ENCODE measurements around the gene POU6F2. TPM values are rescaled to one million over a fixed set of nuclear protein-coding genes. Genes with fewer than 3 reads are reported as not detected.

Gene POU6F2
- total RNA-seq, 1 donor from 2014 or later: not detected

DNA sequence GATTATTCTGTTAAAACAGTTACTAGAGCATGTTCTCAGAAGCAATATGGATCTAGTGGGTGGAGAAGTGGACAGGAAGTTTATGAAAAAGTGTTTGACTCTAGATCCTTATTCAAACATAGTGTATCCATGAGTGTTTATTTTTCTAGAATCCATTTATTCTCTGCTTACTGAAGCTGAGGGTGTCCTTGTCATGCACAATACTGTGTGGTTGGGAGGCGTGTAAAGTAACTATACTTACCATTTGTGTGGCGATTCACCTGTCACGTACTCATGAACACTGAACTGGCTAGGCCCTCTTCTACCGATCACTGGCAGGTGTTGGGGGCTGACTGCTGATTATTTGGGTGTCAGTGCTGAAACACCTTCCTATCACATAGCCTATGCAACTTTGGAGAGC is 74.0 kb downstream of the POU6F2 start:
- DNase-seq (ENCODE audit: low read depth) (no peak), FAIRE-seq (no peak)
- no peaks in the 10 kb centered on the region for H3K36me3 ChIP-seq (ENCODE audit: control insufficient read depth, insufficient read depth, low read length)
- TF ChIP-seq, protein P1, sequence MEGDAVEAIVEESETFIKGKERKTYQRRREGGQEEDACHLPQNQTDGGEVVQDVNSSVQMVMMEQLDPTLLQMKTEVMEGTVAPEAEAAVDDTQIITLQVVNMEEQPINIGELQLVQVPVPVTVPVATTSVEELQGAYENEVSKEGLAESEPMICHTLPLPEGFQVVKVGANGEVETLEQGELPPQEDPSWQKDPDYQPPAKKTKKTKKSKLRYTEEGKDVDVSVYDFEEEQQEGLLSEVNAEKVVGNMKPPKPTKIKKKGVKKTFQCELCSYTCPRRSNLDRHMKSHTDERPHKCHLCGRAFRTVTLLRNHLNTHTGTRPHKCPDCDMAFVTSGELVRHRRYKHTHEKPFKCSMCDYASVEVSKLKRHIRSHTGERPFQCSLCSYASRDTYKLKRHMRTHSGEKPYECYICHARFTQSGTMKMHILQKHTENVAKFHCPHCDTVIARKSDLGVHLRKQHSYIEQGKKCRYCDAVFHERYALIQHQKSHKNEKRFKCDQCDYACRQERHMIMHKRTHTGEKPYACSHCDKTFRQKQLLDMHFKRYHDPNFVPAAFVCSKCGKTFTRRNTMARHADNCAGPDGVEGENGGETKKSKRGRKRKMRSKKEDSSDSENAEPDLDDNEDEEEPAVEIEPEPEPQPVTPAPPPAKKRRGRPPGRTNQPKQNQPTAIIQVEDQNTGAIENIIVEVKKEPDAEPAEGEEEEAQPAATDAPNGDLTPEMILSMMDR (IDR thresholded peaks at IDR 0.05; ENCODE audit: insufficient read depth, low read length, severe bottlenecking): no peak
- H3K4me3 ChIP-seq (ENCODE audit: low read depth, low read length): no peak overlapping the region
- no peaks in the 10 kb centered on the region for H3K27me3 ChIP-seq (ENCODE audit: control insufficient read depth, insufficient read depth, low read length)

DNA sequence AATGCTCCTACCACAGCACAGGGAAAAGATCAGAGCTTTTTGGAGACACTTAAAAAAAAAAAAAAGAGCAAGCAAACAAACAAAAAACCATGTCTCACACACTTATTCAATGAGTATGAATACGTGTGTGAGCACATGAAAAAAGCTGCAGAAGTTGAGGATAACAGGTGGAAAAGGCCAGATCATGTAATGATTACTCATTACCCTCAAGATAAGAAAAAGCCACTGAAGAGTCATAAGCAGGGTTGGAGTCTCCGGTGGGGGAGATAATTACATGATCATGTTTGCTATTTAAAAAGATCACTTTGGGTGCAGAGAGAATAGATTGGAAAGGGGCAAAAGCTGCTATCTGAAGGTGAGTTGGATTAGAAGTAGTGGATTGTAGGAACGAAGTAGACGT is 77.0 kb downstream of the POU6F2 start:
- no peak for FAIRE-seq
- H3K36me3 ChIP-seq (ENCODE audit: control insufficient read depth, insufficient read depth, low read length): no peaks in the 10 kb centered on the region

DNA sequence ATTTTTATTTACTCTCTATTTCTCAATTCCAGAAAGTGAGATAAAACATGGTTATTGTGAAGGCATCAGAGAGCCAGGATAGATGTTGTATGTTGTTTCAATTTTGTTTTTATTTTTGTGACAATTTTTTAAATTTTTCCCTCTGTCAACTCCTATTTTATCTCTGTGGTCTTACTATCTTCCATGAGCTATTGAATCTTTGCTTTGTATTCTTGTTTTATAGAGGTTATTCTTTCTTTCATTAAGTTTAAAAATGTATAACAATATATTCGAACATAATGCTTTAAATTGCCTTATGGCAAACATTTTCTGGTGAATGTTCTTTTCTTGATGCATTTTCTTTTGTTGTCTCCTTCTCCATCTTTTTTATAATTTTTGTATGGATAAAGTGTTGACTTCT is 78.4 kb downstream of the POU6F2 start:
- no peak for FAIRE-seq
- Histone ChIP-seq H3K27me3 (ENCODE audit: control insufficient read depth, insufficient read depth, low read length) (no peaks in the 10 kb centered on the region), H3K36me3 (ENCODE audit: control insufficient read depth, insufficient read depth, low read length) (no peaks in the 10 kb centered on the region), H3K4me3 (ENCODE audit: low read depth, low read length) (no peak overlapping the region)
- TF ChIP-seq, protein P1 (IDR thresholded peaks at IDR 0.05; ENCODE audit: insufficient read depth, low read length, severe bottlenecking): no peak
- no peak for DNase-seq (ENCODE audit: low read depth)

More for the DNA sequence above, 77.0 kb downstream of the POU6F2 start:
- TF ChIP-seq, protein P1 (IDR thresholded peaks at IDR 0.05; ENCODE audit: insufficient read depth, low read length, severe bottlenecking): no peak
- DNase-seq (ENCODE audit: low read depth): peak; percentile 22
- no peaks in the 10 kb centered on the region for H3K27me3 ChIP-seq (ENCODE audit: control insufficient read depth, insufficient read depth, low read length)
- no peak overlapping the region for H3K4me3 ChIP-seq (ENCODE audit: low read depth, low read length)

DNA sequence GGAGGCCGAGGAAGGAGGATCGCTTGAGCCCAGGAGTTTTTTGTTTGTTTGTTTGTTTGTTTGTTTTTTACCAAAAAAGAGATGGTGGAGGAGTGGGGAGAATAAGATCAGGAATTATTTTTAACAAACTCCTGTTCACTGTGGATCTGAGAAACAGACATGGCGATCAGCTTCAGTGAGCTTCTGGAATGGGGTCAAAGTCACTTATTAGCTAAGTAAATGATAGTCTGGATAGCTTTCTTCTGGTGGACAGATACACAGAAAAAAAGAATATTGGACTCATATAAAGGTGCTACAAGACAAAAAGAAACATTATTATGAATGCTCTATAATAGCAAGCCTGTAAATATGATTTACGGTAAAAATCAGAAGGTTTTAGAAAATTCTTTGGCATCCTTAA is 85.1 kb downstream of the POU6F2 start:
- Histone ChIP-seq H3K36me3 (ENCODE audit: control insufficient read depth, insufficient read depth, low read length) (no peaks in the 10 kb centered on the region), H3K27me3 (ENCODE audit: control insufficient read depth, insufficient read depth, low read length) (no peaks in the 10 kb centered on the region), H3K4me3 (ENCODE audit: low read depth, low read length) (no peak overlapping the region)
- TF ChIP-seq, protein P1 (IDR thresholded peaks at IDR 0.05; ENCODE audit: insufficient read depth, low read length, severe bottlenecking): no peak
- DNase-seq (ENCODE audit: low read depth) (no peak), FAIRE-seq (no peak)

DNA sequence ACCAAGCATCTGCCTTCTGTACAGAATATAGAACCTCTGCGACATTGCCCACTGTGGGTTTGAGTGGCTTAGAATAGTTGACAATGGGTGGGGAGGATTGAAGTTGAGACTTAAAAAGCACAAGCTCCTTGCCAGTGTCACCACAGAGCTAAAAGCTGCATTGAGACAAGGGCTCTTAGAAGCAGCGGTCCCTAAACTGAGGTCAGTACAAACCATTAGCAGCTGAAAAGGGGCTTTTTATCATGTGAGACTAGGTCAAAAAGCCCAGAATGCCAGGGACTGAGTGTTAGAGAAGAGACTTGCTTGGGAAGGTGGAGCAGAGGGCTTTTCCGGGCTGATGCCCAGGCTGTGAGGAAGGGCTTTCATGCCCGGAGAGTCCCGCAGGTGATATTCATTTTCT is 91.3 kb downstream of the POU6F2 start:
- Histone ChIP-seq H3K36me3 (ENCODE audit: control insufficient read depth, insufficient read depth, low read length) (no peaks in the 10 kb centered on the region), H3K4me3 (ENCODE audit: low read depth, low read length) (no peak overlapping the region), H3K27me3 (ENCODE audit: control insufficient read depth, insufficient read depth, low read length) (no peaks in the 10 kb centered on the region)
- TF ChIP-seq, protein P1 (IDR thresholded peaks at IDR 0.05; ENCODE audit: insufficient read depth, low read length, severe bottlenecking): no peak
- FAIRE-seq (no peak), DNase-seq (ENCODE audit: low read depth) (no peak)

Data from bronchial epithelial cell (primary cell).